ENCODE results near the gene RINT1. TPM values are rescaled to one million over a fixed set of nuclear protein-coding genes. Genes with fewer than 3 reads are reported as not detected.
"Not testable (repeated sequence)": the region's sequence is repeated elsewhere in the genome, so short reads cannot be mapped to it uniquely, and the experiment has no call there.

RINT1 gene
- polyA plus RNA-seq (ENCODE audit: insufficient read length in 3 of 3), result 10 to 100 TPM; 17.2 to 26.9 (median 25.5) TPM
- long read RNA-seq, donor 1, partial matches to known transcripts, result 0 of 3 reads
- long read RNA-seq, donor 1, other reads (novel, unspliced or antisense), result 0 of 3 reads
- long read RNA-seq, donor 2, partial matches to known transcripts, result 0 of 3 reads
- long read RNA-seq, donor 2, other reads (novel, unspliced or antisense), result 0 of 3 reads
- long read RNA-seq, donor 3, transcript RINT1-201 (15 exons, 2,976 nt), result major isoform, 9 of 9 reads
- long read RNA-seq, donor 3, partial matches to known transcripts, result 0 of 9 reads
- long read RNA-seq, donor 3, other reads (novel, unspliced or antisense), result 0 of 9 reads
- long read RNA-seq, donor 4, partial matches to known transcripts, result 0 of 2 reads
- long read RNA-seq, donor 4, other reads (novel, unspliced or antisense), result 0 of 2 reads
- long read RNA-seq, donor 5, partial matches to known transcripts, result 0 of 1 reads
- long read RNA-seq, donor 5, other reads (novel, unspliced or antisense), result 0 of 1 reads
- long read RNA-seq, donor 6, partial matches to known transcripts, result 0 of 2 reads
- long read RNA-seq, donor 6, other reads (novel, unspliced or antisense), result 0 of 2 reads
- long read RNA-seq, donor 7, partial matches to known transcripts, result 16 of 20 reads
- long read RNA-seq, donor 7, other reads (novel, unspliced or antisense), result 0 of 20 reads
- long read RNA-seq, donor 8, result 0 reads
- long read RNA-seq, donor 9, partial matches to known transcripts, result 0 of 4 reads
- long read RNA-seq, donor 9, other reads (novel, unspliced or antisense), result 0 of 4 reads
- long read RNA-seq, donor 10, partial matches to known transcripts, result 5 of 8 reads
- long read RNA-seq, donor 10, other reads (novel, unspliced or antisense), result 0 of 8 reads
- long read RNA-seq, donor 11, result 0 reads
- long read RNA-seq, donor 12, partial matches to known transcripts, result 0 of 2 reads
- long read RNA-seq, donor 12, other reads (novel, unspliced or antisense), result 0 of 2 reads
- long read RNA-seq, donor 13, partial matches to known transcripts, result 5 of 5 reads
- long read RNA-seq, donor 13, other reads (novel, unspliced or antisense), result 0 of 5 reads
- long read RNA-seq, donor 14, transcript RINT1-201 (15 exons, 2,976 nt), result major isoform, 6 of 6 reads
- long read RNA-seq, donor 14, partial matches to known transcripts, result 0 of 6 reads
- long read RNA-seq, donor 14, other reads (novel, unspliced or antisense), result 0 of 6 reads
- long read RNA-seq, donor 15, partial matches to known transcripts, result 0 of 3 reads
- long read RNA-seq, donor 15, other reads (novel, unspliced or antisense), result 0 of 3 reads
- long read RNA-seq, donor 16, transcript RINT1-201 (15 exons, 2,976 nt), result major isoform, 5 of 5 reads
- long read RNA-seq, donor 16, partial matches to known transcripts, result 0 of 5 reads
- long read RNA-seq, donor 16, other reads (novel, unspliced or antisense), result 0 of 5 reads

DNA sequence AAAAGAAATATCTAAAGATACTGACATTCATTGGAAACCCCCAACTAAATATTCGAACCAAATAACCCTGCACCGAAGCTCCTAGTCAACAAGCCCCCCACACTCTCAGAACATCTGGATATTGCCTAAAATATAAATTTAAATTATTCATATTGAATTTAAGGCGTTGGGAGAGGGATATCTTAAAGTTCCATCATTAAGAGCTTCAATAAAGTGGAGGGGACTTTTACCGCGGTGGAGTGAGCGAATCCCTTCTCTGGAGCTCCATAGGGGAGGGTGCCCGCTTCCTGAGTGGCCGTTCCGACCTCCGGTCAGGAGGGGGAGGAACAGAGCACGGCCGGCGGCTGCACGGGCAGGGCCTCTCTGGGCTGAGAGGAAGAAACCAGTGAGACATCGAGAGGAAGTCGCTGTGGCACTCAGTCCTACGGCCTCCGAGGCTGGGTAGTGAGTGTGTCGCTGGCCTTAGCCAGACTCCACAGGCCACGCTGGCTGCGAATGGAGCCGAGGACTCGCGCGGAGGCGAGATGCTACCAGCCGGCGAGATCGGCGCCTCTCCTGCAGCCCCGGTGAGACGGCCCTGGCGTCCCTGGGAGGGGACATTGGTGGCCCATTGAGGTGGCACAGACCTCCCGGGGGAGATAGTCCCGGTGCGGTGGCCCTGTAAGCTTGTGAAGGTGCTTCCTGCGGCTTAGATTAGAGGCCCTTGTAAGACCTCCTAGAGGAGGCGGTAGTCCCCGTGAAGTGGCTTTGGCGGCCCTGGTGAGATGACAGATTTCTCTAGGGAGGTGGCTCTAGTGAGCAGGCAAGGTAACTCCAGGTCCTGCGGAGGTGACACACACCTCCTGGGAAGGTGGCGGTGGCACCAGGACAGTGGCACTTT lies at the start of gene RINT1:
TSS of gene RINT1 (plus strand) at position 410 of the 880 bp plus-strand sequence. CDS start at position 525, 115 bp downstream.
- peak; percentile 90 for DNase-seq

DNA sequence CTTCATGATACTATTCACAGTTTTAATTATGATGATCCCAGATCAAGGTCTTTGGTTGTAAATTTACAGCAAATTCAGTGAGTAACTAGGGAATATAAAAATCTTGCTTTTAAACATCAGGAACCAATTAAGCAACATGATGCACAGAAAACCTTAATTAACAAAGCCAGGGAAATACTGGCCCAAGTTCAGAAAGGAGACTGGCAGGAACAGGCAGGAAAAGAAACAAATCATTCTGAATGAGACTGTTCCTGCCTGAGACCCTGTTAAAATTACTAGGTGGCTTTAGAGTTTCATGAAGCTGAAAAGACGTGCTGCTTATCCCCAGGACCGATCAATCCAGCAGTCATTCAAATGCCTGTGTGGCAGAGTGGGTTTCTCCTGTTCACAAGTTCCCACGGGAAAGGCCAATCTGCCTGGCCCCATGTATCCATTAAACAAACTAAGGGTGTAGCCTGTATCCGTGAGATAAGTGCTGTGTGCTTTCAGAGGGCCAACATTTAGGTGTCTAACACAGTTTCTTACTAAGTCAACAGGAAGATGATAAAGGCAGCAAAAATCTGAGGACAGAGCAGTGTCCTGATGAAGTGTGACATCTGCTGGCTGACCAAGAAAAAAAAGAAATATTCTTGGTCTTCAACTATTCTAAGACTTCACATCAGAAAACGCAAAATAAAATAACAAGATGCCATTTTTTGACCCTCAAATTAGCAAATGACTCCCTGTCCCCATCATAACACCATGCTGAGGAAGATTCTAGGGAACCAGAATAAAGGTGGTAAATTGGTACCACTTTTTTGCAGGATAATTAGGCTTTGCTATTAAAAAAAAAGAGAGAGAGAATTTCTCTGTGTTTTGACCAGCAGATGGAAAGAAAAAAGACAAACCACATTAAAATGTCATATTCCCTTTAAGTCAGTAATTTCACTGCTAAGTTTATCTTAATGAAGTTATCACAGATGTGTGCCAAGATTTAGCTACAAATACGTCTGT lies 44.1 kb upstream of the RINT1 start:
- peak; percentile 24 for DNase-seq

DNA sequence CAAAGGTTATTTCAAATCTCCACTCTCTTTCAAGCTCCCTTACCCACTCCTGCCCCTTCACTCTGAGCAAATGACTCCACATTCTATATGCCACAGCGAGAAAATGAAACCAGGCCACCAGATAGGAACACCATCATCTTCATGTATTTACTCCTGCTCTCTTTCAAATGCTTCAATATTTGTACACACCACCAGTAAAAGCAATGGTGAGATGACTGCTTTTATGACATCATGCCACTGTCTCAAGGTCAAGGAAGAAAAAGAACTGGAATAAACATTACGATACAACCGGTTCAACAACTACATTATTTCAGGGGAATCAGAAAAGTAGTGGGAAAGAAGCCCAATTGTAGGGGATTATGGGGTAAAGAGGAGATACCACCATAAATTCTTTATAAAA lies 42.6 kb upstream of the RINT1 start:
- no peak for DNase-seq

DNA sequence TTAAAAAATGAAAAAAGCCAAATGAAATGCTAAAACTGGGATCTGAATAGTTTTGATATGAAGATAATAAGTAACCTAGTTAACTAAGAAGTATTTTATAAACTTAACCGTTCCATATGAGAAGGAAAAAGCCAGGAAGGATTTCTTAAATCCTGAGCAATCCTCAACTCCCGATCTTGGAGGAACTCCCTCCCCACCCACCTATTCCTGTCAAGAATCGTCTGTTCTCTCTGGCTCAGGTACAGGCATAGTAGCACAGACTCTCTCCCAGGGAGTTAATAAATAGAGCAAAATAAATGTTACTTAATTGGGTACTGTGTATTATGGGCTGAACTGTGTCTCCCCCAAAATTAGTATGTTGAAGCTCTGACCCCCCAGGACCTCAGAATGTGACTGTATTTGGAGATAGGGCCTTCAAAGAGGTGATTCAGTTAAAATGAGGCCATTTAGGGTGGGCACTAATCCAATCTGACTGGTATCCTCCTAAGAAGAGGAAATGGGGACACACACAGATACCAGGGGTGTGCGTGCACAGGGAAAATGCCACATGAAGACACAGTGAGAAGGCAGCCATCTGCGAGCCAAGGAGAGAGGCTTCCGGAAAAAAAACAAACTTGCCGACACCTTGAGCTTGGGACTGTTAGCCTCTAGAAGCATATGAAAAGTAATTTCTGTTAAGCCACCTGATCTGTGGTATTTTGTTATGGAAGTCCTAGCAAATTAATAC lies 38.6 kb upstream of the RINT1 start:
- no peak for DNase-seq

DNA sequence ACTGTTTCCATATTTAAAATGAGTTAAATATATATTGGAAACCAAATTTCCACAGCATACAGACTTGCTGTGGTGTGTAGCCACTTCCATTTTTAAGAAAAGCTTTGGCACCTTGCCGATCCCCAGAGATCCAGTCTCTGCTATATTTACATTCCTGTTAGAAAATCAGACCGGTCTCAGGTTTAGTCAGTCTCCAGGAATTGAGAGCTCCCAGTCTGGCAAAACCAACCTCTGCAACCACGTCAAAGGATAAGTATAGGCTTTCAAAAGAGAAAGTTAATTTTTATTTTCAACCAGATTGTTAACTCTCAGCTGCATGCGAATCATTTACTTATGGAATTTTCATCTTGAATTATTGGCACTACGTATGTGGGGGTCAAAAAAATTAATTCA lies 38.1 kb upstream of the RINT1 start:
- peak; percentile 7 for DNase-seq

DNA sequence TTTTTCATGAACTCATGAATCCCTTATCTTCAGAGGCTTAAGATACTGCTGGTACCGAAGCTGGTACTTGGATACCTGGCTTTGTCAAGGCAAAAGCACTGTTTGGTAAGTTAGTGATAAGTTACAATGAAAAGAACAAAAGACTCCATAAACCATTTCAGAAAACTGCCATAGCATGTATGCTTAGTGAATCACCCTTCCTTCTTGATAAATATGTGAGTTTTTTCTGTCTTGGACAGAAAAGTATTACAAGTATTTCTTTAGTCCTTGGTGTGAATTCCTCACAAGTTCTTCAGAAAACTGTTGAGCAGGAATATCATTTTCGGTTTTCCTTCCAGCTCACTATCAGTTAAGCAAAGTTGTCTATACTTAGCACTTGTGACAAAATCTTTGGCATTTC lies 35.5 kb upstream of the RINT1 start:
- DNase-seq, result no peak

DNA sequence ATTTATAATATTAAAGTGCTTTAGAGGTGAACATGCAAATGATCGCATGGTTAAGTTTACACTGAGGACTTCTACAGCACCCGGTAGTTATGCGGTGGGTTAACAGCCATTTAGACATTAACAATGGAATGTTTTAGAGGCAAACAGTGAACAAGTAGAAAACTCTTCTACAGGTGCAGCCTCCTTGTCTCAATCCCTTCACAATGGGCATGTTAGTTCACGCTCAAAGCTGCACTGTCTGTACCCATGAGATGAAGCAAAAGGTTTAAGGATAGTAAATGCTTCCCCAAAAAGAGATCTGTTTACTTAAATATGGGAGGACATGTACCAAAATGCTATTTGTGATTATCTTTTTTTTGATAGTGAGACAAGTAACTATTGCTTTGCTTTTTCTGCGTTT lies 35.0 kb upstream of the RINT1 start:
- no peak for DNase-seq

DNA sequence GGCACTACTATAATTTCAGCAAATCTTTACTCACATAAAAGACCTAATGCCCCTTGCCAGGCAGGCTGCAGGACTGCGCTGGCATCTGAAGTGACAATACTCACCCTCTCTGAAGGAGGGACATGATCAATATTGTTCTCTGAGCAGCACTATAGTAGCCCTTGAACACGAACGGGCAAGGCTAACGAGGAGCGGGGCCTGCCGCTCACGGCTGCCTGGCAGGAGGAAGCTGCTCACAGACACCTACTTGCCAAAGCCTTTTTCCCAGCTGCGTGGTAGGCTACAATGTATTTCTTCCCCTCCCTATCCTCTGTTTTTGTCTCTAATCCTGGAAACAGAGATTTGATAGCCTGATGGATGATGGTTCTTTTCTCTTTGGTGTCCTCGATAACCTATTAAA lies 29.8 kb upstream of the RINT1 start:
- DNase-seq, result no peak

DNA sequence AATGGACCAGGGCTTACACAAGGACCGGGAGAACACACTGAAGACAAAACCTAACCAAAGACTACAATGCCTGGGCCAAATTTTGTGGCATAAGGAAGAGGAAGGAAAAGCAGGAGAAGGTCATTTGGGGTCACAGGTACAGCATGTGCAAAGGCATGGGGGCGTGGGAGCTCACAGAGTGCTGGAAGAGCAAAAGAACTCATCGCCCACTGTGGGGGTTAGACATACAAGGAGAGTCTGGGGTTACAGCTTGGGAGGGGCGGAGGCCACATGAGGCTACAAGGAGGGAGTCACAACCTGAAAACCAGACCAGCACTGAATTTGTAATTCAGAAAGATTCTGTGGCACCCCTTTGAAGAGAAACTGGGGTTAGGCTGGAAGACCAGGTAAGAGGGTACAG lies 19.6 kb upstream of the RINT1 start:
- no peak for DNase-seq

DNA sequence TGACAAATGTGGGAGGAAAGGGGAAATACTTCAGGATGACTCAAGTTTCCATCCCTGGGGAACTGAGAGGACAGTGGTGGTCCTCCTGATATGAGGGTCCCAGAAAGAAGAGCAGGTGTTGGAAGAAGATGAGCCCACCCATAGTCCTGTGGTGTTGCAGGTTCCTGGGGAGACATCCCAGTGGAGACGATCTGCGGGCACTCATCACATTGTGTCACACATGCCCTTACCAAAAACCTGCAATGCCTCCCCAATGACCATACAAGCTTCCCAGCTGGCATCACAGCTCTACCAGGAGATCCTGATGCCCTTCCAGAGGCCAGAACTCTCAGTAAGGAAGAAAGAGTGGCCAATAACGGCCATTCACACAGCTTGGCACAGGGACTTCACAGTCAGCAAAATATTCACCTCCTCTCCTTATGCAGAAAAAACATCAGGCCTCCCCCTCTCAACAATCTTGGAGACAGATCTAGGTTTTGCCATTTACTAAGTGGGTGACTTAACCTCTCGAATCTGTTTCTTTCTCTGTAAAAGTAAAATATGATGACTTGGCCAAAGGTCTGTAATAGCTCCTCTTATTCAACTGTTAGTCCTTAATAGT lies 19.0 kb upstream of the RINT1 start:
- DNase-seq, result no peak

DNA sequence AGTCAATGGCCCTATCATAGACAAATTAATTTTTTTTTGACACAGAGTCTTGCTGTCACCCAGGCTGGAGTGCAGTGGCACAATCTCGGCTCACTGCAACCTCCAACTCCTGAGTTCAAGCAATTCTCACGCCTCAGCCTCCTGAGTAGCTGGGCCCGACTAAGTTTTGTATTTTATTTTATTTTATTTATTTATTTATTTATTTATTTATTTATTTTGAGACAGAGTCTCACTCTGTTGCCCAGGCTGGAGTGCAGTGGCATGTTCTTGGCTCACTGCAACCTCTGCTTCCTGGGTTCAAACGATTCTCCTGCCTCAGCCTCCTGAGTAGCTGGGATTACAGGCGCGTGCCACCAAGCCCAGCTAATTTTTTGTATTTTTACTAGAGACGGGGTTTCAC lies 16.4 kb upstream of the RINT1 start:
- not testable (repeated sequence) for DNase-seq

DNA sequence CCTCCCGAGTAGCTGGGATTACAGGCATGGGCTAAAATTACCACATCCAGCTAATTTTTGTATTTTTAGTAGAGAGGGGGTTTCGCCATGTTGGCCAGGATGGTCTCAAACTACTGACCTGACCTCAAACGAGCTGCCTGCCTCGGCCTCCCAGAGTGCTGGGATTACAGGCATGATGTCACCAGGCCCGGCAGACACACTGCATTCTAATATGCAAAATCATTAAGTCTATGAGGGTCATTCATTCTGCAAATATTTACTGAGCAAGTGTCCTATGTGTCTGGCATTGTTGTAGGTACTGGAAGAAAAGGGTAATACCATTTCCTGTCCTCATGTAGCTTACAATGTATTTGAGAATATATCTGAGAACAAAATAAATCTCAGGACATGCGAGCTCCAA lies 12.6 kb upstream of the RINT1 start:
- DNase-seq, result no peak

DNA sequence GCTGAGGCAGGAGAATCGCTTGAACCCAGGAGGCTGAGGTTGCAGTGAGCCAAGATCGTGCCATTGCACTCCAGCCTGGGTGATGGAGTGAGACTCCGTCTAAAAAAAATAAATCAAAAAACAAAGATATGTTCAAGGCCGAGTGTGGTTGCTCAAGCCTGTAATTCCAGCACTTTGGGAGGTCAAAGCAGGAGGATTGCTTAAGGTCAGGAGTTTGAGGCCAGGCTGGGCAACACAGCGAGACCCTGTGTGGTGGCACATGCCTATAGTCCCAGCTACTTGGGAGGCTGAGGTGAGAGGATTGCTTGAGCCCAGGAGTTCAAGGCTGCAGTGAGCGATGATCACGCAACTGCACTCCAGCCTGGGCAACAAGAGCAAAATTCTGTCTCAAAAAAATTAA lies 11.4 kb upstream of the RINT1 start:
- not testable (repeated sequence) for DNase-seq

DNA sequence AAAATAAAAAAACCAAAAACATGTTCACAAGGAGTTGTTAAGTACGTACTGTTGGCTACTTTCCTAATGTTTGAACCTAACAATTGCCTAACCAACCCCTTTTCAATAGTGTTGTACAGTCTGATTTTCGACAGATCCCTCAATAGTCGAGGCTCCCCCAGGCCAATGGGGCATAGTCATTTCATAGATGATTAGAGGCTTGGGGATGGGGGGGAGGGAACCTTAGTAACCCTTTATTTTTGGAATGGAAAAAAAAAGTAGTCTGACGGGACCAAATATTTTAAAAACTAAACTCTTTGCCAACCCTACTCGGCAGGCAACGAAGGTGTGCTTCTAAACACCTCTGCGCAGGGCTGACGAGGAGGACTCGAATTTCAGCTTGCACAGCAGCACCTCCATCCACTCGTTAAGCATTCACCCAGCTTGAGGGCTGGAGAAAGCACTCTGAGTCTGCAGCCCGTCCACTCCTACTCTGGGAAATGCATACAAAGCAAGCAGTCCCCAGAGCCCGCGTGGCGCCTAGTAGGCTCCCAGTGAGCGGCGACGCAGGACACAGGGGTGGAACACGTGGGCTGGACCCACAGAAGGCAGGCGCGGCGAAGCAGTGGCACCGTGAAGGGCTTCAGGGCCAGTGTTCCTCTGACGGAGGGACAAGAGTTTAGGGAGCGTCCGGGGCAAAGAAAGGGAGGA lies 10.8 kb upstream of the RINT1 start:
- DNase-seq, result peak; percentile 65

DNA sequence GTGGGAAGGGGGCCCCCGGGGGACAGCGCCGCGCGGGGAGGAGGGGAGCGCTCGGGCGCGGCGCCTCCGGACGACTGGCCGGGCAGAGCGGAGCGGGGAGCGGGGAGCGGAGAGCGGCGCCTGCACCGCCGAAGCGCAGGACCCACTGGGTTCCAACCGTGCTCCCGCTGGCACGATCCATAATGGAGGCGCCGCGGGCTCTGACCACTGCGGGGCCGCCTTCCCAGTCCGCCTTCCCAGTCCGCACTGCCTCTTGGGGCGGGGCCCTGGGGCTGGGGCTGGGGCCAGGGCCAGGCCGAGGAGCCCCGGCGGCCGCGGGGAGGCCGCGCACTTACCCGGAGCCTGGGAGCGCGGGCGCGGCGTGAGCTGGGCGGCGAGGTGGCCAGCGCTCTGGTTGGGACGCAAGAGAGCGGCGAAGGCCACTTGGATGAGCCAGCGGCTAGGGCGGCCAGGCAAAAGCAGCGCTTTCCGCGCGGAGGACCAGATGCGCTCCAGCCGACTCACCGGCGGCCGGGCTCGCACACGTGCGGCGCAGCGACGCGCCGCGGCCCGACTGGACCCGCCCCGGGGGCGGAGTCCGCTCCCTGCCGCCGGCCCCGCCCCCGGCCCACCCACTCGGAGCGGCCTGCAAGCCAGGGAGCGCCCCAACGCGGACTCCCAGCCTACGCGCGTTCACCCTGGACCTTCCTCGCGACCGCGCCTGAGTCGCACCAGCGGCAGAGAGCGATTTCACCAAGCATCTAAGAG lies 10.1 kb upstream of the RINT1 start, which contains the start of gene PUS7:
TSS of gene PUS7 (minus strand) at position 555 of the 747 bp plus-strand sequence. CDS start 13,759 bp downstream, outside the sequence.
- DNase-seq, result peak; percentile 90

DNA sequence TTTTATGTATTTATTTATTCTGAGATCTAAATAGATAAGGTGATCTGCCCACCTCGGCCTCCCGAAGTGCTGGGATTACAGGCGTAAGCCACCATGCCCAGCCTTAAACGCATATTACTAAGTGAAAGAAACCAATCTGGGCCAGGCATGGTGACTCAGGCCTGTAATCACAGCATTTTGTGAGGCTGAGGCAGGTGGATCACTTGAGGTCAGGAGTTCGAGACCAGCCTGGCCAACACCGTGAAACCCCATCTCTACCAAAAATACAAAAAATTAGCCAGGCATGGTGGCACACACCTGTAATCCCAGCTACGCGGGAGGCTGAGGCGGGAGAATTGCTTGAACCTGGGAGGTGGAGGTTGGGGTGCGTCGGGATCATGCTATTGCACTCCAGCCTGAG lies 7.6 kb upstream of the RINT1 start:
- DNase-seq, result not testable (repeated sequence)

DNA sequence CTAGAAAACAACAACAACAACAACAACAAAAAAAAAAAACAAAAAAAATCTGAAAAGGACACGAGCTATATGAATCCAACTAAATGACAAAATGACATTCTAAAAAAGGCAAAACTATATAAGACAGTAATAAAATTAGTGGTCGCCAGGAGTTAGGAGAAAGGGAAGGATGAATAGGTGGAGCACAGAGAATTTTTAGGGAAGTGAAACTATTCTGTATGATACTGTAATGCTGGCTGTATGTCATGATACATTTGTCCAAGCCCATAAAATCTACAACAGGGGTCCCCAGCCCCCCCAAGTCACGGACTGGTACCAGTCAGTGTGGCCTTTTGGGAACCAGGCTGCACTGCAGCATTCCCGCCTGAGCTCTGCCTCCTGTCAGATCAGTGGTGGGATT lies 7.2 kb upstream of the RINT1 start:
- no peak for DNase-seq
